HepG2 (cell line): ENCODE results near the gene SIVA1. TPM values are rescaled to one million over a fixed set of nuclear protein-coding genes. Genes with fewer than 3 reads are reported as not detected.

Experiments
- CENPT ChIP-seq: sonication (generic); formaldehyde crosslinking; IDR thresholded peaks from 2 replicates; pipeline ENCODE4 v1.8.0; 2022; ENCODE audit warnings: low read depth, mild to moderate bottlenecking, moderate library complexity, missing genetic modification reagents
- FOXC1 ChIP-seq: sonication (generic); formaldehyde crosslinking; IDR thresholded peaks from 2 replicates; pipeline ENCODE4 v1.8.0; 2022; ENCODE audit warnings: mild to moderate bottlenecking, missing genetic modification reagents, borderline replicate concordance
- HES4 ChIP-seq: sonication (generic); formaldehyde crosslinking; IDR thresholded peaks from 2 replicates; pipeline ENCODE4 v1.9.0; 2021; ENCODE audit warnings: mild to moderate bottlenecking, missing genetic modification reagents, borderline replicate concordance
- HOXA7 ChIP-seq: sonication (generic); formaldehyde crosslinking; IDR thresholded peaks from 2 replicates; pipeline ENCODE4 v1.8.1; 2022; ENCODE audit warnings: mild to moderate bottlenecking, missing genetic modification reagents, moderate library complexity
- MIER2 ChIP-seq: IDR thresholded peaks from 2 replicates; pipeline ENCODE4 v1.6.1; 2016; ENCODE audit warnings: missing biosample characterization, missing genetic modification reagents
- SMAD3 ChIP-seq: sonication (generic); formaldehyde crosslinking; IDR thresholded peaks from 2 replicates; pipeline ENCODE4 v1.4.0; 2020; ENCODE audit warnings: missing genetic modification reagents
- SYNCRIP ChIP-seq: fragments of 200-400 bp; formaldehyde crosslinking; IDR thresholded peaks from 2 replicates; pipeline ENCODE4 v1.6.1; 2018; ENCODE audit warnings: mild to moderate bottlenecking, low read depth, low read length; ENCODE audit not compliant: insufficient read depth
- TAF1 ChIP-seq: sonication (generic); formaldehyde crosslinking; IDR thresholded peaks from 2 replicates; pipeline ENCODE4 v1.4.0; 2020; ENCODE audit warnings: missing genetic modification reagents
- ZEB1 ChIP-seq: IDR thresholded peaks from 2 replicates; pipeline ENCODE4 v1.6.1; 2012; ENCODE audit warnings: mild to moderate bottlenecking, low read depth, inconsistent platforms; ENCODE audit not compliant: insufficient replicate concordance
- ZNF224 ChIP-seq: sonication (generic); formaldehyde crosslinking; IDR thresholded peaks from 2 replicates; pipeline ENCODE4 v1.5.0; 2020; ENCODE audit warnings: mild to moderate bottlenecking, missing genetic modification reagents
- ZNF282 ChIP-seq: fragments of 450-650 bp; IDR thresholded peaks from 2 replicates; pipeline ENCODE4 v1.6.1; 2018; ENCODE audit not compliant: partially characterized antibody
- ZNF337 ChIP-seq: sonication (generic); formaldehyde crosslinking; IDR thresholded peaks from 2 replicates; pipeline ENCODE4 v1.5.1; 2020; ENCODE audit warnings: missing genetic modification reagents, low read depth, mild to moderate bottlenecking, borderline replicate concordance
- ZNF570 ChIP-seq: sonication (generic); formaldehyde crosslinking; IDR thresholded peaks from 2 replicates; pipeline ENCODE4 v1.4.0; 2020; ENCODE audit warnings: mild to moderate bottlenecking, missing genetic modification reagents, borderline replicate concordance
- ZNF572 ChIP-seq: sonication (generic); formaldehyde crosslinking; IDR thresholded peaks from 2 replicates; pipeline ENCODE4 v1.5.1; 2020; ENCODE audit warnings: mild to moderate bottlenecking, missing genetic modification reagents
- ZNF646 ChIP-seq: sonication (generic); formaldehyde crosslinking; IDR thresholded peaks from 2 replicates; pipeline ENCODE4 v1.9.0; 2021; ENCODE audit warnings: mild to moderate bottlenecking, missing genetic modification reagents
- ZNF761 ChIP-seq: sonication (generic); formaldehyde crosslinking; conservative IDR thresholded peaks from 2 replicates; pipeline ENCODE4 v1.4.0; 2020; ENCODE audit warnings: mild to moderate bottlenecking, missing genetic modification reagents
- ZNF775 ChIP-seq: sonication (generic); formaldehyde crosslinking; IDR thresholded peaks from 2 replicates; pipeline ENCODE4 v1.4.0; 2020; ENCODE audit warnings: missing genetic modification reagents, mild to moderate bottlenecking, moderate library complexity, borderline replicate concordance
- ZNF841 ChIP-seq: sonication (generic); formaldehyde crosslinking; IDR thresholded peaks from 2 replicates; pipeline ENCODE4 v1.8.1; 2023; ENCODE audit warnings: missing genetic modification reagents, borderline replicate concordance
- ZSCAN25 ChIP-seq: sonication (generic); formaldehyde crosslinking; IDR thresholded peaks from 2 replicates; pipeline ENCODE4 v1.8.0; 2022; ENCODE audit warnings: mild to moderate bottlenecking, missing genetic modification reagents
- polyA plus RNA-seq, 8 experiments: library from polyadenylated mRNA; depleted of rRNA in 3 of 8; stranded (reverse) in 7 of 8; unstranded in 1 of 8; fragments of >200 nt; fragmentation: Illumina TruSeq in 4 of 8; extraction: Trizol in 4 of 8; gene quantifications; 2 replicates each; pipeline versions ENCODE4 v1.2.1 to v1.2.3, GENCODE V29; 2011 to 2016; ENCODE audit warnings: low read depth in 4 of 8, missing spikeins in 1 of 8, mixed read lengths in 1 of 8; ENCODE audit not compliant: insufficient read depth in 1 of 8
- total RNA-seq, 5 experiments: library from RNA; depleted of rRNA; stranded (reverse); fragments of >200 nt; fragmentation: Illumina TruSeq; extraction: Trizol; gene quantifications; 2 replicates each; pipeline ENCODE4 v1.2.3, GENCODE V29; 2016; ENCODE audit warnings: low read depth in 1 of 5
- TF ChIP-seq, protein P1 (sequence below): IDR thresholded peaks from 2 replicates; pipeline ENCODE4 v1.6.1; 2016; ENCODE audit warnings: mild to moderate bottlenecking, missing biosample characterization, missing genetic modification reagents
- TF ChIP-seq, protein P2 (sequence below): IDR thresholded peaks from 2 replicates; pipeline ENCODE4 v1.6.1; 2016; ENCODE audit warnings: low read depth, borderline replicate concordance
- TF ChIP-seq, protein P3 (sequence below): IDR thresholded peaks from 2 replicates; pipeline ENCODE4 v1.6.1; 2016; ENCODE audit warnings: control low read depth

The SIVA1 gene
- total and polyA plus RNA-seq, 2 of the 13 experiments (the other 11 are each of a cell fraction or from before 2014, with no cell fraction given) = 123 to 186 TPM

GRCh38 chr14:104768437-104769323, 15.7 kb downstream of the SIVA1 start (continued):
- TF ChIP-seq, protein P1, sequence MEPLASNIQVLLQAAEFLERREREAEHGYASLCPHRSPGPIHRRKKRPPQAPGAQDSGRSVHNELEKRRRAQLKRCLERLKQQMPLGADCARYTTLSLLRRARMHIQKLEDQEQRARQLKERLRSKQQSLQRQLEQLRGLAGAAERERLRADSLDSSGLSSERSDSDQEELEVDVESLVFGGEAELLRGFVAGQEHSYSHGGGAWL (CRISPR knock-in tag) = no peak
- no peak for TF ChIP-seq SYNCRIP
- no peak for TF ChIP-seq TAF1
- no peak for TF ChIP-seq ZNF337 (CRISPR knock-in tag)
- TF ChIP-seq ZNF572 (CRISPR knock-in tag) = no peak
- TF ChIP-seq HES4 (CRISPR knock-in tag) = 0 out of 2 replicates have a peak, but pooled peaks have one; percentile 46
- no peak for TF ChIP-seq HOXA7 (CRISPR knock-in tag)
- TF ChIP-seq SMAD3 (CRISPR knock-in tag) = no peak
- no peak for TF ChIP-seq ZNF224
- TF ChIP-seq ZNF646 (CRISPR knock-in tag) = no peak
- TF ChIP-seq ZNF761 (CRISPR knock-in tag) = peak; percentile 70; the same call in 1 of the 2 replicates
- peak; percentile 73; the same call in 1 of the 2 replicates for TF ChIP-seq ZSCAN25 (CRISPR knock-in tag)
- TF ChIP-seq CENPT = no peak
- TF ChIP-seq ZNF570 (CRISPR knock-in tag) = no peak
- TF ChIP-seq, protein P2, sequence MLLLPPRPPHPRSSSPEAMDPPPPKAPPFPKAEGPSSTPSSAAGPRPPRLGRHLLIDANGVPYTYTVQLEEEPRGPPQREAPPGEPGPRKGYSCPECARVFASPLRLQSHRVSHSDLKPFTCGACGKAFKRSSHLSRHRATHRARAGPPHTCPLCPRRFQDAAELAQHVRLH (CRISPR knock-in tag) = peak; percentile 80; the same call in 1 of the 2 replicates
- TF ChIP-seq, protein P3, sequence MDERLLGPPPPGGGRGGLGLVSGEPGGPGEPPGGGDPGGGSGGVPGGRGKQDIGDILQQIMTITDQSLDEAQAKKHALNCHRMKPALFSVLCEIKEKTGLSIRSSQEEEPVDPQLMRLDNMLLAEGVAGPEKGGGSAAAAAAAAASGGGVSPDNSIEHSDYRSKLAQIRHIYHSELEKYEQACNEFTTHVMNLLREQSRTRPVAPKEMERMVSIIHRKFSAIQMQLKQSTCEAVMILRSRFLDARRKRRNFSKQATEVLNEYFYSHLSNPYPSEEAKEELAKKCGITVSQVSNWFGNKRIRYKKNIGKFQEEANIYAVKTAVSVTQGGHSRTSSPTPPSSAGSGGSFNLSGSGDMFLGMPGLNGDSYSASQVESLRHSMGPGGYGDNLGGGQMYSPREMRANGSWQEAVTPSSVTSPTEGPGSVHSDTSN (CRISPR knock-in tag) = no peak
- no peak for TF ChIP-seq ZNF775 (CRISPR knock-in tag)
- TF ChIP-seq ZEB1 = no peak
- TF ChIP-seq ZNF841 (CRISPR knock-in tag) = no peak
- no peak for TF ChIP-seq ZNF282
- 0 out of 2 replicates have a peak, but pooled peaks have one; percentile 32 for TF ChIP-seq FOXC1
- 0 out of 2 replicates have a peak, but pooled peaks have one; percentile 33 for TF ChIP-seq MIER2 (CRISPR knock-in tag)
